PFSK-1 (cell line): Measurements from ENCODE around the gene TPRA1.

Experiments used
- FOXP2 ChIP-seq: optimal IDR thresholded peaks from 2 replicates; pipeline ENCODE3; 2011; ENCODE audit warnings: borderline replicate concordance, control low read depth, inconsistent platforms; ENCODE audit not compliant: insufficient read depth; ENCODE audit errors: extremely low read length, extremely low read depth
- POLR2AphosphoS5 ChIP-seq: IDR thresholded peaks from 2 replicates; pipeline ENCODE4 v1.6.1; 2012; ENCODE audit warnings: low read depth, mild to moderate bottlenecking, control low read depth, low read length, moderate library complexity
- REST ChIP-seq, 2 experiments: IDR thresholded peaks; 2 replicates each; pipeline versions ENCODE4 v1.6.1 to v1.8.0; 2011 to 2012; ENCODE audit warnings: low read depth in 2 of 2, low read length in 2 of 2, control low read depth in 1 of 2, inconsistent platforms in 1 of 2, mild to moderate bottlenecking in 1 of 2, moderate library complexity in 1 of 2; ENCODE audit not compliant: insufficient read depth in 1 of 2
- SIN3A ChIP-seq: IDR thresholded peaks from 2 replicates; pipeline ENCODE4 v1.6.1; 2012; ENCODE audit warnings: mild to moderate bottlenecking, low read length, moderate library complexity, borderline replicate concordance; ENCODE audit not compliant: insufficient read depth
- TAF1 ChIP-seq: IDR thresholded peaks from 2 replicates; pipeline ENCODE4 v1.6.1; 2012; ENCODE audit warnings: low read length, control low read depth, borderline replicate concordance; ENCODE audit not compliant: insufficient read depth

GRCh38 chr3:127624063-127624462 is 33.5 kb upstream of the TPRA1 start:
- TF ChIP-seq REST (IDR thresholded peaks at IDR 0.05; ENCODE audit: insufficient read depth in 1 of 2, low read depth in 2 of 2, low read length in 2 of 2) (no peak), POLR2AphosphoS5 (no peak), TAF1 (no peak), SIN3A (no peak), FOXP2 (no peak)
